MCF 10A (cell line): ENCODE data around the gene POLE. TPM values are rescaled to one million over a fixed set of nuclear protein-coding genes. Genes with fewer than 3 reads are reported as not detected.

Source experiments
- BruUV-seq: library from RNA; stranded (reverse); fragments of 400-500 nt; replicated peaks from 2 replicates; lab custom pipeline; 2021; lab: Mats Ljungman, UMichigan
- CTCF ChIA-PET: fragments of 300-600 bp; sonication (Branson Sonifier 250); formaldehyde crosslinking; extraction: SDS; loops from one replicate; lab custom pipeline; 2021; ENCODE audit warnings: antibody characterized with exemption, inconsistent platforms; lab: Yijun Ruan, JAX
- POLR2A ChIA-PET: fragments of 300-600, 350-650 bp; sonication (Branson Sonifier 250); formaldehyde crosslinking; extraction: SDS; loops from one replicate; lab custom pipeline; 2020; ENCODE audit warnings: antibody characterized with exemption, inconsistent platforms; lab: Yijun Ruan, JAX
- DNase-seq: peaks from one replicate; pipeline ENCODE4 v3.0.0-alpha.2; 2018; ENCODE audit not compliant: unreplicated experiment
- H3K27ac Mint-ChIP-seq: one replicate; pipeline ENCODE4 v1.8.0; 2022; ENCODE audit warnings: mild to moderate bottlenecking, low read depth, mixed read lengths; ENCODE audit not compliant: unreplicated experiment
- H3K27me3 Mint-ChIP-seq: one replicate; pipeline ENCODE4 v1.8.0; 2022; ENCODE audit warnings: mixed read lengths; ENCODE audit not compliant: insufficient read depth, unreplicated experiment
- H3K36me3 Mint-ChIP-seq: one replicate; pipeline ENCODE4 v1.8.0; 2022; ENCODE audit warnings: mild to moderate bottlenecking, moderate library complexity, mixed read lengths; ENCODE audit not compliant: insufficient read depth, unreplicated experiment
- H3K4me1 Mint-ChIP-seq: one replicate; pipeline ENCODE4 v1.8.0; 2022; ENCODE audit warnings: mixed read lengths; ENCODE audit not compliant: insufficient read depth, unreplicated experiment
- H3K4me3 Mint-ChIP-seq: one replicate; pipeline ENCODE4 v1.8.0; 2022; ENCODE audit warnings: mild to moderate bottlenecking, moderate library complexity, mixed read lengths; ENCODE audit not compliant: unreplicated experiment
- H3K9me3 Mint-ChIP-seq: one replicate; pipeline ENCODE4 v1.8.0; 2022; ENCODE audit warnings: mixed read lengths; ENCODE audit not compliant: unreplicated experiment
- intact Hi-C: fragments of 100-400 bp; cut with micrococcal nuclease; formaldehyde crosslinking; loops from 2 replicates; pipeline ENCODE4 v1.14.1; 2022
- total RNA-seq: library from RNA; stranded (reverse); gene quantifications from 2 replicates; pipeline ENCODE4 v1.2.3, GENCODE V29; 2022
- TF ChIP-seq, protein P1 (sequence below): fragments of 200-600 bp; IDR thresholded peaks from one replicate; pipeline ENCODE4 v1.8.0; 2022; ENCODE audit warnings: antibody characterized with exemption, mild to moderate bottlenecking; ENCODE audit not compliant: unreplicated experiment

The POLE gene
- total RNA-seq, 1 experiment from 2014 or later, result 36.3 TPM

DNA sequence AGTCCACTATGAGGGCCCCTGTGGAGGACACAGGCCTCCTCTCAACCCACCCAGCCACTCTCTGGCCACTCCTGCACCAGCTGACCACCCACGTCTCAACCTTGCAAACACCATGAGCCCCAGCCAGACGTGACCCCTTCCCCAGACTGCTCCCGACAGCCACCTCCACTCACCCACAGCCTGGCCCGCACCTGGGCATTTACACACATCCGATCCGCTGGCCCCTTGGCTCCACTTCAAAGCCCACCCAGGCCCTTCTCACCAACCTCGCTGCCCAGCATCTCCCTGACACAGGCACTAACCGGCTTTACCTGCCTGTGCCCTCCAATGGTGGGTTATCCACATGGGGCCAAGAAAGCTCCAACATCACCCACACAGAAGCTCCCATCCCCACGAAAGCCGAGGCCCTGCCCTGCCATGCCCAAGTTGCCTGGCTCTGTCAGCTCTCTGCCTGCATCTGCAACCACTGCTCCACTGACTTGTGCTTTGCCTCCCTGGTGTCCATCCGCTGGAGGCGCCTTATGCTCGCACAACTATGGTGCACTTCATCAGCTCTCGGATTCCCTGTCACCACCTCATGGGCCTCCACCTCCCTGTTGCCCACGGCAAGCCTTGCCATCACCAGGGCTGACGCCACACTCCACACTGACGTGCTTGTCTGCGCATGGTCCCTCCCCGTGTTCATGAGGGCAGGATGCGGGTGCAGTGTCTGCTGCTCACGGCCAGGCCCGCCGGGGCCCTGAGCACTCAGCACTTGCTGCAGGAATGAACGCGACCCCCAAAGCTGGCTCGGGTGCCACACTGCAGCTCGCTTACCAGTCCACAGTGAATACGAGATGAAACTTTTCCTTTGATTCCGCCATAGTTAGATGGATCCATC lies 51.8 kb downstream of the POLE start:
- no peaks in the 10 kb centered on the region for H3K9me3 Mint-ChIP-seq
- intact Hi-C loops, result no loop called here
- POLR2A ChIA-PET, result interaction anchor here (0.6 kb wide), 1 partner anchor 11 kb away, joined by 4 read pairs; no protein-coding TSS in a partner anchor

DNA sequence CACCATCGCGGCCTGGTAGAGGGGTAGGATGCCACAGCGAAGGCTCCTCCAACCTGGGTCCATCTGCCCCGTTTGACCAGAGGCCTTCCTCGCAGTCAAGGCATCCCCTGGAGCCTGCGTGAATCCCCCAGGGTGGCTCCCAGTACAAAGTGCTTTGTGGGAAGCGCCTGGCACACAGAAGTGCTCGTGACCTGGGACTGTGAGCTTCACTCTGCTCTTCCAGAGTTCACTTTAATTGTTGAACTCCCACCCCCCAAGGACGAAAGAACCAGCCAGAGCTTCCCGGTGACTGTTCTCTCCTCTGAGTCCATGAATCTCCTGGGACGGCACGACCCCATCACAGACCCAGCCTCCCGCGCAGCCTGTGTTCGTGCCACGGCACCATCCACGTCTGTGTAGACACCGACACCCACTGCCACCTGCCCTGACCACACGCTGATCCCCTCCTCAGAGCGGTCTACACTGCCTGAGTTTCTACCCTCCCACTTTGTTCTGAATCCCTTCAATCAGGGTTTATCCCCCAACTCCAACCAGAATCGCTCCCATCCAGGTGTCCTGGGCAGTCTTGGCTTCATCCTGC lies 52.6 kb downstream of the POLE start:
- BruUV-seq, result no TSS peak
- no peak for DNase-seq
- POLR2A ChIA-PET, result no interaction called here
- no peaks in the 10 kb centered on the region for H3K4me1 Mint-ChIP-seq
- peaks cover 43% of the 10 kb centered on the region for H3K36me3 Mint-ChIP-seq
- intact Hi-C loops, result no loop called here
- H3K9me3 Mint-ChIP-seq, result no peaks in the 10 kb centered on the region
- H3K4me3 Mint-ChIP-seq, result no peak overlapping the region
- CTCF ChIA-PET, result no interaction called here
- TF ChIP-seq, protein P1, sequence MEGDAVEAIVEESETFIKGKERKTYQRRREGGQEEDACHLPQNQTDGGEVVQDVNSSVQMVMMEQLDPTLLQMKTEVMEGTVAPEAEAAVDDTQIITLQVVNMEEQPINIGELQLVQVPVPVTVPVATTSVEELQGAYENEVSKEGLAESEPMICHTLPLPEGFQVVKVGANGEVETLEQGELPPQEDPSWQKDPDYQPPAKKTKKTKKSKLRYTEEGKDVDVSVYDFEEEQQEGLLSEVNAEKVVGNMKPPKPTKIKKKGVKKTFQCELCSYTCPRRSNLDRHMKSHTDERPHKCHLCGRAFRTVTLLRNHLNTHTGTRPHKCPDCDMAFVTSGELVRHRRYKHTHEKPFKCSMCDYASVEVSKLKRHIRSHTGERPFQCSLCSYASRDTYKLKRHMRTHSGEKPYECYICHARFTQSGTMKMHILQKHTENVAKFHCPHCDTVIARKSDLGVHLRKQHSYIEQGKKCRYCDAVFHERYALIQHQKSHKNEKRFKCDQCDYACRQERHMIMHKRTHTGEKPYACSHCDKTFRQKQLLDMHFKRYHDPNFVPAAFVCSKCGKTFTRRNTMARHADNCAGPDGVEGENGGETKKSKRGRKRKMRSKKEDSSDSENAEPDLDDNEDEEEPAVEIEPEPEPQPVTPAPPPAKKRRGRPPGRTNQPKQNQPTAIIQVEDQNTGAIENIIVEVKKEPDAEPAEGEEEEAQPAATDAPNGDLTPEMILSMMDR, result no peak
- no peaks in the 10 kb centered on the region for H3K27me3 Mint-ChIP-seq
- no peak overlapping the region for H3K27ac Mint-ChIP-seq

More for the DNA sequence above, 51.8 kb downstream of the POLE start:
- Mint-ChIP-seq H3K4me3 (no peak overlapping the region), H3K4me1 (no peaks in the 10 kb centered on the region), H3K27ac (no peak overlapping the region), H3K36me3 (peaks cover 43% of the 10 kb centered on the region), H3K27me3 (no peaks in the 10 kb centered on the region)
- CTCF ChIA-PET, result interaction anchor here (1.3 kb wide), 1 partner anchor 10 kb away, joined by 3 read pairs; no protein-coding TSS in a partner anchor
- TF ChIP-seq, protein P1, result no peak
- no peak for DNase-seq
- no TSS peak for BruUV-seq

DNA sequence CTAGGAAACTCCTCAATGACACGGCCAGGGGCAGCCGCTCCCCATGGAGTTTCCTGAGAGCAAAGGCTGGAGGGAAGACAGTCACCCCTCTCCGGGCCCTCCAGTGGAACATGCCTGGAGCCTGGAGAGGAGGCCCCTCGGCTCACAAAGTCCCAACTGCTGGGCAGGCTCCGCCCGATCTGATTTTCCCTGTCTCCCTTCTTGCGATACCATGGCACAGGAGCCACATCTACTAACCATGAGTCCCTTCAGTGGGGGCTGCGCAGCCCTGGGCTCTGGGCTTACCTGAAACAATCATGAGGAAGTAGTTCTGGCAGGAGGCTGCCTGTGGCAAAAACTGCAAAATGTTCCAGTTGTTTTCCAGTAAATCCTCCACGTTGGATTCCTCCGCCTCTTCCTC lies 53.2 kb downstream of the POLE start:
- intact Hi-C loops, result no loop called here
- H3K9me3 Mint-ChIP-seq, result no peaks in the 10 kb centered on the region
- ChIA-PET CTCF (interaction anchor here (0.6 kb wide), 1 partner anchor 210 kb away, joined by 3 read pairs; no protein-coding TSS in a partner anchor), POLR2A (no interaction called here)
- no peaks in the 10 kb centered on the region for H3K27me3 Mint-ChIP-seq
- no peaks in the 10 kb centered on the region for H3K4me1 Mint-ChIP-seq
- TF ChIP-seq, protein P1, result no peak
- H3K4me3 Mint-ChIP-seq, result no peak overlapping the region
- peaks cover 44% of the 10 kb centered on the region for H3K36me3 Mint-ChIP-seq
- BruUV-seq, result no TSS peak
- no peak for DNase-seq
- no peak overlapping the region for H3K27ac Mint-ChIP-seq

DNA sequence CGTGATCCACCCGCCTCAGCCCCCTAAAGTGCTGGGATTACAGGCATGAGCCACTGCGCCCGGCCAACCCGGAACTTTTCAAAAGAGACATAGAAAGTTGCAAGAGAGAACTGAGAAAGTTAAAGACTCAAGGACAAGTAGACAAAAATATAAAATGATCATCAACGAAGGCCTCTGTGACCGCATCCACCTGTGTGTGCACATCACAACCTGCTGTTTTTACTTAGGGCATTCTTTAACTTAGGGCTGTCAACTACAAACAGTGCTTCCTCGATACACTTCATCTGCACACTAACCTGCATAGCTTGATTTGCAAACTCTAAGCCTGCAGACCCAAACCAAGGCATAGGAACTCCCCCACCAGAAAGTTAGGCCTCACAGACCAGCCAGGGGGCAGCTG lies 53.7 kb downstream of the POLE start:
- CTCF ChIA-PET, result interaction anchor here (0.6 to 0.7 kb wide), 3 partner anchors 210 to 480 kb away, joined by 3 to 4 read pairs (median 3); no protein-coding TSS in a partner anchor
- Mint-ChIP-seq H3K4me3 (no peak overlapping the region), H3K4me1 (no peaks in the 10 kb centered on the region), H3K27ac (no peak overlapping the region), H3K27me3 (no peaks in the 10 kb centered on the region), H3K9me3 (no peaks in the 10 kb centered on the region), H3K36me3 (peaks cover 49% of the 10 kb centered on the region)
- intact Hi-C loops, result no loop called here
- no TSS peak for BruUV-seq
- DNase-seq, result no peak
- TF ChIP-seq, protein P1, result no peak
- POLR2A ChIA-PET, result no interaction called here
